ENCODE measurements around the gene SLC35B2. TPM values are rescaled to one million over a fixed set of nuclear protein-coding genes. Genes with fewer than 3 reads are reported as not detected.
A peak's percentile ranks its signal among the peaks of the same experiment; 100 is the strongest.

Gene SLC35B2
- total and polyA plus RNA-seq, 2 donors from 2014 or later = 45.1 to 49.5 TPM

DNA sequence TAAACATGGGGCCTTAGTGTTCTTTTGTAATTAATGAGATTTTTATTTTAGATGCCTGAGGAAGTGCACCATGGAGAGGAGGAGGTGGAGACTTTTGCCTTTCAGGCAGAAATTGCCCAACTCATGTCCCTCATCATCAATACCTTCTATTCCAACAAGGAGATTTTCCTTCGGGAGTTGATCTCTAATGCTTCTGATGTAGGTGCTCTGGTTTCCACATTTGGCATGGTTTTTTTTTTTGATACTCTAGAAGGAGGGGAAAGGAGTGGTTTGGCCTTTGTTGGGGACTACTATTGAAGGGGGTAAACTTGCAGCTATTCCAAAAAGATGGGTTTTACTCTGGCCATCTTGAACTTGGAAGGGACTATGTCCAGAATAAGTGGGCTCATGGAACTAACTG is 8.7 kb downstream of the SLC35B2 start:
- Histone ChIP-seq H3K4me3 (ENCODE audit: low read length in 3 of 3) (peak overlapping the region; percentile 97 to 100 (median 99)), H3K27me3 (ENCODE audit: control insufficient read depth, insufficient read depth, low read length) (no peaks in the 10 kb centered on the region), H3K9me3 (ENCODE audit: control insufficient read depth in 2 of 3, insufficient read depth in 1 of 3, low read length in 3 of 3) (no peaks in the 10 kb centered on the region), H3K4me1 (ENCODE audit: control insufficient read depth in 2 of 3, insufficient read depth in 2 of 3, low read depth in 1 of 3, low read length in 3 of 3) (peaks cover 0 to 10% (median 0%) of the 10 kb centered on the region in 3 donors), H3K36me3 (ENCODE audit: control insufficient read depth in 2 of 3, insufficient read depth in 3 of 3, low read length in 3 of 3) (peaks cover 20 to 46% (median 31%) of the 10 kb centered on the region in 3 donors), H3K9ac (ENCODE audit: low read length in 3 of 3) (peak overlapping the region in 2 of 3 donors; percentile 3 to 100), H3K27ac (ENCODE audit: low read depth in 2 of 2, low read length in 2 of 2) (peak overlapping the region in 1 of 2 donors; percentile 100)
- intact Hi-C loops (cut with DNase I) = no loop called here
- FAIRE-seq (no peak), DNase-seq (no peak)
- TF ChIP-seq, protein P1, sequence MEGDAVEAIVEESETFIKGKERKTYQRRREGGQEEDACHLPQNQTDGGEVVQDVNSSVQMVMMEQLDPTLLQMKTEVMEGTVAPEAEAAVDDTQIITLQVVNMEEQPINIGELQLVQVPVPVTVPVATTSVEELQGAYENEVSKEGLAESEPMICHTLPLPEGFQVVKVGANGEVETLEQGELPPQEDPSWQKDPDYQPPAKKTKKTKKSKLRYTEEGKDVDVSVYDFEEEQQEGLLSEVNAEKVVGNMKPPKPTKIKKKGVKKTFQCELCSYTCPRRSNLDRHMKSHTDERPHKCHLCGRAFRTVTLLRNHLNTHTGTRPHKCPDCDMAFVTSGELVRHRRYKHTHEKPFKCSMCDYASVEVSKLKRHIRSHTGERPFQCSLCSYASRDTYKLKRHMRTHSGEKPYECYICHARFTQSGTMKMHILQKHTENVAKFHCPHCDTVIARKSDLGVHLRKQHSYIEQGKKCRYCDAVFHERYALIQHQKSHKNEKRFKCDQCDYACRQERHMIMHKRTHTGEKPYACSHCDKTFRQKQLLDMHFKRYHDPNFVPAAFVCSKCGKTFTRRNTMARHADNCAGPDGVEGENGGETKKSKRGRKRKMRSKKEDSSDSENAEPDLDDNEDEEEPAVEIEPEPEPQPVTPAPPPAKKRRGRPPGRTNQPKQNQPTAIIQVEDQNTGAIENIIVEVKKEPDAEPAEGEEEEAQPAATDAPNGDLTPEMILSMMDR (IDR thresholded peaks at IDR 0.05; ENCODE audit: borderline replicate concordance, extremely low read depth, insufficient read depth) = no peak

DNA sequence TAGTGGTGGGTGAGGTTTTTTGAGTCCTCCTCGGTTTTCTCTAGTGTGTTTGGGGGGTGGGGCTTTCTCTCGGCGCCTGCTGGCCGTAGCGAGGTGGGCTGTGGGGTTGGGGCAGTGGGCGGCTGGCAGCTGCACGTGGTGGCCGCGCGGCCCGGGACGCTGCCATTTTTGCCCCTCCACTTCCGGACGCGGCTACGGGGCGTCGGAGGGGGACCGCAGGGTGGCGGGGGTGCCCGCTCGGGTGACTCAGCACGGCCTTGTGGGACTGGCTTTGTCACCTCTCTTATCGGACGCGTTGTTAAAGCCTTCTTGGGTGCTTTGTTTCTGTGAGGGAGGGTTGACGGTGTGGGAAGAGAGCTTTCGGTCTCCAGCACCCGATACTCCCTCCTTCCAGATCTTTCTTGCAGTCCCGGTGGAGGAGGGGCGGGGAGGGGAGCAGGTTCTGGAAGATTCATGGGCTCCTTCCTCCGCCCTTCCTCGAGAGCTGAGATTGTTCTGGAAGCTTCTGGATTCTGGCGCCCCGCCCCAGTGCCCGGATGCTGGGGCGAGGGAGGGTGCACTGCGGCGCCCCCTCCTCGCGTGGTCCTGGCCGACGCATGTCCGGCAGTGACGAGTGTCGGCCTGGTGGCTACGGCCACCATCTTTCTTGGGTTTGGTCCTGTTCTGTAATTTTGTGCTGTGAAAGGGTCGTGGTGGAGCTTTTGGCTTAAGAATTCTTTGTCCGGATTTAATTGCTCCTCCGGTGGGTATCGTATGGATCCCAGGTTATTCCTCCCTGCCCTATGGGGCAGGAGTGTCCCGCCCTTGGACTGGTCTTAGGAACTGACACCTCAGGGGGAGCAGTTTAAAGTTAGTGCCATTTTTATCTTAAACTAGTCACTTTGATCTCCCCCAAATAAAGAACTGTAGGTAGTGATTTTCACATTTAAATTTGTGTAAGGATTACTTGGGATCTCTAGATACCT is 9.7 kb downstream of the SLC35B2 start:
- Histone ChIP-seq H3K4me1 (ENCODE audit: control insufficient read depth in 2 of 3, insufficient read depth in 2 of 3, low read depth in 1 of 3, low read length in 3 of 3) (peaks cover 0 to 10% (median 0%) of the 10 kb centered on the region in 3 donors), H3K27ac (ENCODE audit: low read depth in 2 of 2, low read length in 2 of 2) (peak overlapping the region; percentile 99 to 100), H3K4me3 (ENCODE audit: low read length in 3 of 3) (peak overlapping the region; percentile 97 to 100 (median 99)), H3K27me3 (ENCODE audit: control insufficient read depth, insufficient read depth, low read length) (no peaks in the 10 kb centered on the region), H3K9ac (ENCODE audit: low read length in 3 of 3) (peak overlapping the region; percentile 97 to 100 (median 100)), H3K36me3 (ENCODE audit: control insufficient read depth in 2 of 3, insufficient read depth in 3 of 3, low read length in 3 of 3) (peaks cover 20 to 39% (median 21%) of the 10 kb centered on the region in 3 donors), H3K9me3 (ENCODE audit: control insufficient read depth in 2 of 3, insufficient read depth in 1 of 3, low read length in 3 of 3) (no peaks in the 10 kb centered on the region)
- intact Hi-C loops (cut with DNase I) = no loop called here
- FAIRE-seq (no peak), DNase-seq (peak; percentile 68 to 93 (median 85))
- TF ChIP-seq, protein P1 (IDR thresholded peaks at IDR 0.05; ENCODE audit: borderline replicate concordance, extremely low read depth, insufficient read depth) = no peak

DNA sequence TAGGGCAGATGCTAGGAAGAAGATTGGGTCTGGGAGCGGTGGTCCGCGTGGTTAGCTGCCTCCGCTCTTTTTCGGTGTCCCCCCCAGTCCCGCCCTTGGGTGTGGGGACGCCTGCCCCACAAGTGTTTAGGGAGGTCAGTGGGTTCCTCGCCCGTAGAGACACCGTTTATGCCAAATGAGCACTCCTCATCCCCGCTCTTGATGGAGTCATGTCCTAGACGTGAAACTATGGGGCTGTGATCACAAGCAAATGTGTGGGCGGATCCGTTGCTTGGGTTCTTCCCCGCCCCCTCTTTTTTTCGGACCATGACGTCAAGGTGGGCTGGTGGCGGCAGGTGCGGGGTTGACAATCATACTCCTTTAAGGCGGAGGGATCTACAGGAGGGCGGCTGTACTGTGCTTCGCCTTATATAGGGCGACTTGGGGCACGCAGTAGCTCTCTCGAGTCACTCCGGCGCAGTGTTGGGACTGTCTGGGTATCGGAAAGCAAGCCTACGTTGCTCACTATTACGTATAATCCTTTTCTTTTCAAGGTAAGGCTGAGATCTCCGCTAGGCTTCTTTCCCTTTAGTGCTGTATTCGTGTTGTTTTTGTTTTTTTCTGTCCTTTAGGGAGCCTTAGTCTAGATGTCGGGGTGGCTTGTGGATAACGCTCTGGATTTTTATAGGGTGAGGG is 10.5 kb downstream of the SLC35B2 start, which contains the start of gene HSP90AB1:
Gene HSP90AB1, plus strand, starts transcription at position 439 of the 675 bp plus-strand sequence. CDS start 1,529 bp downstream, outside the sequence.
- FAIRE-seq (no peak), DNase-seq (peak; percentile 98 to 99 (median 98))
- Histone ChIP-seq H3K9ac (ENCODE audit: low read length in 3 of 3) (peak within 1 kb of the TSS; percentile 97 to 100 (median 100)), H3K4me1 (ENCODE audit: control insufficient read depth in 2 of 3, insufficient read depth in 2 of 3, low read depth in 1 of 3, low read length in 3 of 3) (peaks cover 0 to 10% (median 0%) of the 10 kb centered on the region in 3 donors), H3K27ac (ENCODE audit: low read depth in 2 of 2, low read length in 2 of 2) (peak within 1 kb of the TSS; percentile 99 to 100), H3K27me3 (ENCODE audit: control insufficient read depth, insufficient read depth, low read length) (no peaks in the 10 kb centered on the region), H3K36me3 (ENCODE audit: control insufficient read depth in 2 of 3, insufficient read depth in 3 of 3, low read length in 3 of 3) (peaks cover 16 to 33% (median 18%) of the 10 kb centered on the region in 3 donors), H3K4me3 (ENCODE audit: low read length in 3 of 3) (peak within 1 kb of the TSS; percentile 97 to 100 (median 99)), H3K9me3 (ENCODE audit: control insufficient read depth in 2 of 3, insufficient read depth in 1 of 3, low read length in 3 of 3) (no peaks in the 10 kb centered on the region)
- TF ChIP-seq, protein P1 (IDR thresholded peaks at IDR 0.05; ENCODE audit: borderline replicate concordance, extremely low read depth, insufficient read depth) = no peak
- intact Hi-C loops (cut with DNase I) = no loop called here
